NK-92 (cell line): ENCODE measurements around the gene HSPA5.
"Not testable (repeated sequence)": the region's sequence is repeated elsewhere in the genome, so short reads cannot be mapped to it uniquely, and the experiment has no call there.

Experiments used
- DNase-seq: peaks from one replicate; lab custom pipeline; 2025; ENCODE audit not compliant: unreplicated experiment; lab: John Stamatoyannopoulos, UW

Gene HSPA5

DNA sequence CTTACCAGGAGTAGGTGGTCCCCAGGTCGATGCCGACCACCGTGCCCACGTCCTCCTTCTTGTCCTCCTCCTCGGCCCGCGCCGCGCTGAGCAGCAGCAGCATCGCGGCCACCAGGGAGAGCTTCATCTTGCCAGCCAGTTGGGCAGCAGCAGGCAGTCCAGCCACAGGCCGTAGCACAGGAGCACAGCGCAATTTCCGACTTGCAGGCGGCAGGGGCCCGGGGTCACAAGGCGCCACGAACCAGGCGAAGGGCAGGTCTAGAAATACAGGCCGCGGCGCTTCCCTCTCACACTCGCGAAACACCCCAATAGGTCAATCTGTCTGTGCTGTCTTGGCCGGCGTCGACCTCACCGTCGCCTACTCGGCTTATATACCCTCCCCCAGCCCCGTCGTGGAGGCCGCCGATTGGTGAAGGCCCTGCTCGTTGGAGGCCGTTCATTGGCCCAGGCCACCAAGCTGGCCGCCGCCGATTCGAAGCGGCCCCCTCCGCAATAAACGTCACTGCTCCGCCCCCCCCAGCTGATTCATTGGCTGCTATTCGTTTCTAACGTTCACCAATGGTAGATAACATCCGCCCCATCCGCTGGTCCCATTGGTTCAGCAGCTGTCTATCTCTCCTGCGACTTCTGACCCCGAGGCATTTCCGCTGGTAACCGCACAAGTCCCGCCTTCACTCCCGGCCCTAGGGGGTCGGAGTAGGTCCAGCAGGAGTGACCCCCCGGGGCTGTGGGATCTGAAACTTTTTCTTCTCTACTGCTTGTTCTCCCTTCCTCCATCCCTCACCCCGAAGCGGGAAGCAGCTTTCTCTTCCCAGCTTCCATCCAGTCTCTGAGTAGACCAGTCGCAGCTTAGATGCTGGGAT lies at the start of gene HSPA5:
TSS of gene HSPA5 (minus strand) at position 344 of the 863 bp plus-strand sequence. CDS start at position 127, 217 bp downstream.
- DNase-seq, result peak; percentile 95

DNA sequence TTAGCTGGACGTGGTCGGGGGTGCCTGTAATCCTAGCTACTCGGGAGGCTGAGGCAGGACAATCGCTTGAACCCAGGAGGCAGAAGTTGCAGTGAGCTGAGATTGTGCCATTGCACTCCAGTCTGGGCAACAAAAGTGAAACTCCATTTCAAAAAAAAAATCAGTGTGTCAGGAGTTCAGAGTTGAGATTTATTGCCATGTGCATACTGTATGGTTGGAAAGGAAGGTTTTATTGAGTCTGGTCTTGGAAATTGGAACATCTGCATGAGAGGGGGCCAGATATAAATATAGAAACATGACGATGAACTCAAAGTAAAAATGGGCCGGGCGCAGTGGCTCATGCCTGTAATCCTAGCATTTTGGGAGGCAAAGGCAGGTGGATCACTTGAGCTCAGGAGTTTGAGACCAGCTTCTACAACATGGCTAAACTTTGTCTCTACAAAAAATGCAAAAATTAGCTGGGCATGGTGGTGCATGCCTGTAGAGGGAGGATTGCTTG lies 45.8 kb upstream of the HSPA5 start:
- not testable (repeated sequence) for DNase-seq

DNA sequence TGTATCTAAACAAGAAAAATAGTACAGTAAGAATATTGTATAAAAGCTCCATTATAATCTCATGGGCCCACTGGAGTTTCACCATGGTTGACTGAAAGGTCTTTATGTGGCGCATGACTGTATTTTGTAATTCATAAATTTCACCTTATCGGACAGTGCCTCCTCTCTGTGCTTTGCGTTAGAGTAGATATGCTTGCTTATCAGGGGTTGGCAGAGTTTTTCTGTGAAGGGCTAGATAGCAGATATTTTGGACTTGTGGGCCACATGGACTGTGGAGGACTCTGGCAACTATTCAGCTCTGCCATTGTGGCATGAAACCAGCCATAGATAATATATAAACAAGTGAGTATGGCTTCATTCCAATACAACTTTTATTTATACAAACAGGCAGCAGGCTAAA lies 43.7 kb upstream of the HSPA5 start:
- no peak for DNase-seq

DNA sequence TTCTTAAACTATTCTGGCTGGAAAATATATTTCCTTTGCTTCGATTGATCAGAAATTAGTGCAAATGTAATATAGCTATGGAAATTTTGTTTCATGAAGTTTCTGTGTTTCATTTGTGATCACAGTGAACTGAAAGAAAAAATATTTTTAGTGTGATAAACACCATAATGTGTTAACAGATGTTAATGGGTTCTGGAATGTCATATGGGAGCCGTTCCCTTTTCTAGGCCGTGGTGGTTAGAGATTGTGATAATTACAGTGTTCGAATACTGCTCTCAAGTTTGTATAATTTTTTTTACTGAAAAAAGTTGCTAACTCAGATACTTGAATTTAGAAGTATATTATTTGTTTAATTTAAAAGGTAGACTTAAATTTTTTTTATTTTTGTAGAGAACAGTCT lies 39.8 kb upstream of the HSPA5 start:
- no peak for DNase-seq

DNA sequence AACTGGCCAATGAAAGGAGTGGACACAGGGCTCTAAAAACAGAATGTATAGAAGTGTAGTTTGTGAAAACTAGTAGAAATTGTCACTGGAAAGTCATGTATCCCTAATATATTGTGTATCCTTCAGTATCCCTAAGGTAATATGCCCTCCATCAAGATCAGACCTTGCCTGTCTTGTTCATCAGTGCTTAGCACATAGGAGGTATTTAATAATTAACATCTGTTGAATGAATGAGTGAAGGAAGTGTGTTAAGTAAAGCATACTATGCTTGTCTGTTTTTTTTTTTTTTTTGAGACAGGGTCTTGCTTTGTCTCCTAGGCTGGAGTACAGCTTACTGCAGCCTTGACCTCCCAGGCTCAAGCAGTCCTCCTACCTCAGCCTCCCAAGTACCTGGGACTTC lies 36.3 kb upstream of the HSPA5 start:
- DNase-seq, result no peak

DNA sequence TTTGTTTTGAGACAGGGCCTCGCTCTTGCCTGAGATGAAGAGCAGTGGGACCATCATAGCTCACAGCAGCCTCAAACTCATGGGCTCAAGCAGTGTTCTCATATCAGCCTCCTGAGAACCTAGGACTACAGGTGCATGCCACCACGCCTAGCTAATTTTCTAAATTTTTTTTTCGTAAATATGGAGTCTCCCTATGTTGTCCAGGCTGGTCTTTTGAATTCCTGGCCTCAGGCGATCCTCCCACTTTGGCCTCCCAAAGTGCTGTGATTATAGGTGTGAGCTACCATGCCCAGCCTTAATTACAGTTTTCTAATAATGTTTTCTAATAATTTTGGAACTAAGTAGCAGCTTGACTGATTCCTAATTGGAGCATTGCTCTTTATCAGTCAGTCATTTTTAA lies 35.6 kb upstream of the HSPA5 start:
- DNase-seq, result no peak

DNA sequence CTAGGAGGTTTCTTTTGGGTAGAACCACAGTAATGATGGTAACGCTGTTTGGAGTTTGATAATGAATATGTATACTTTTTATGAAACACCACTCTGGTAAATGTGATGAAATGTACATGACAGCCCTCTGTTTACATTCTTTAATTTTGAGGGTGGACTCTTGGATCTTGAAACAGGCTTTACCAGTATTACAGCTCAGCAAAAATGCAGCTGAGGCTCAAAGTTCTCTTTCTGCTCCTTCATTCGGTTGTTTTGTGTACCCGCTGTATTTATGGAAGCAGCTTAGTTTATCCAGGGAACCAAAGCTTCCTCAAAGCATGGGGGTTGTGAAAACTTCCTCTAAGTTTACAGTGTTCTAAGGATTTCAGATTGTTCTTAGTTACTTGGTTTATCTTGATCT lies 31.6 kb upstream of the HSPA5 start:
- DNase-seq, result no peak

DNA sequence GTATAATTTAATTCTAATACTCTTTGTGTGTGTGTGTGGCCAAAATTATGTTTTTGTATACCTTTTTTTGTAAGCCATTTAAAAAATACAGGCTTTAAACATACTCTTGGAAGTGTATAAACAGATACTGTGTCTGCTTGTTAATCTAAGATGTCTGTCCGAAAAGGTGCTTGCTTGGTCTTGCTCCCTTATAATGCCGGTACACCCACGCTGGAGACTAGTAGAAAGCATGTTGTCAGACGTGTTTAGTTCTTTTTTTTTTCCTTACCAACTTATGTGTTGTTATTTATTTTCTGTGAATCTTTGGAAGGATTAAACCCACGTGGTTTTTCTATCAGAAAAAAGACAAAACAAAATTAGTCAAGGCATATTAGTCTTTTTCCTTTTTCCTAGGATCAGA lies 29.9 kb upstream of the HSPA5 start:
- DNase-seq, result no peak

DNA sequence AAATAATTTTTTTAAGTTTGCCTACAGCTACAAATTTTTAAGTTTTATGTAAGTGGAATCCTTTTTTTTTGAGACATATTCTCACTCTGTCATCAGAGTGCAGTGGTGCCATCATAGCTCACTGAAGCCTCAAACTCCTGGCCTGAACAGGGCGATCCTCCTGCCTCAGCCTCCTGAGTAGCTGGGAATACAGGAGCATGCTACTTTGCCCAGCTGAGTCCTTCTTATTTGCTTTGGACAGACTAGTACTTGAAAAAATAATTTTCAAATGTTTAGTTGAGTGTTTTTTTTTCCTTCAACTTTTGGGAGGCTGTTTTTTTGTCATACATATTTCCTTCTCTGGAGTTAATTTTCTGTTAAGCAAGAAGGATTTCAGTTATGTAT lies 27.9 kb upstream of the HSPA5 start:
- no peak for DNase-seq

DNA sequence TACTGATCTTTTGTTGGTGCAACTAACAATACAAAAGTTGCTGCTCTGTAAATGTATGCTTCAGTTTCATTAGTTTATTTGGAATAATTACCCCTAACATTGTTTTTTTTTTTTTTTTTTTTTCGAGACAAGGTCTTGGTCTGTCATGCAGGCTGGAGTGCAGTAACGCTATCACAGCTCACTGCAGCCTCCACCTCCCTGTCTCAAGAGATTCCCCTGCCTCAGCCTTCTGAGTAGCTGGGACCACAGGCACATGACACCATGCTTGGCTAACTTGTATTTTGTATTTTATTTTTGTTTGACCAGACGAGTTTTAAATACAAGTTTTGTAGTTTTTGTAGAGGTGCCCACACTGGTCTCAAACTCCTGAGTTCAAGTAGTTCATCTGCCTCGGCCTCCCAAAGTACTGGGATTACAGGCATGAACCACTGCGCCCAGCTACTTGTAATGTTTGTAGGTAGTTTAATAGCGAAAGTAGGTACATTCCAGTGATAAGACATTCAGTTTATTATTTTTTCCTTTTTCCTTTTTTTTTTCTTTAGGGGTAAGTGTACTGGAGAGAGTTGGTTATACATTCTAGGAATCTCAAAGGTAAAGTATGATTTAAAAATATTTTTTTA lies 27.4 kb upstream of the HSPA5 start:
- no peak for DNase-seq

DNA sequence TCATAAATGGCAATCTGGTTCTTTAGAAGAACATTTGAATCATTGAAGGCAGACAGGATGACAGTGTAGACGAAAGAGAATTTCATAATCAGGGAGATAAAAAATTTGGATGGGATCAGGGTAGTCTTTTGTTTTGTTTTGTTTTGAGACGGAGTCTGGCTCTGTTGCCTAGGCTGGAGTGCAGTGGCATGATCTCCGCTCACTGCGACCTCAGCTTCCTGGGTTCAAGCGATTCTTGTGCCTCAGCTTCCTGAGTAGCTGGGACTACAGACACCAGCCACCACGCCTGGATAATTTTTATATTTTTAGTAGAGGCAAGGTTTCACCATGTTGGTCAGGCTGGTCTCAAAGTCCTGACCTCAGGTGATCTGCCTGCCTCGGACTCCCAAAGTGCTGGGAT lies 22.9 kb upstream of the HSPA5 start:
- DNase-seq, result not testable (repeated sequence)

DNA sequence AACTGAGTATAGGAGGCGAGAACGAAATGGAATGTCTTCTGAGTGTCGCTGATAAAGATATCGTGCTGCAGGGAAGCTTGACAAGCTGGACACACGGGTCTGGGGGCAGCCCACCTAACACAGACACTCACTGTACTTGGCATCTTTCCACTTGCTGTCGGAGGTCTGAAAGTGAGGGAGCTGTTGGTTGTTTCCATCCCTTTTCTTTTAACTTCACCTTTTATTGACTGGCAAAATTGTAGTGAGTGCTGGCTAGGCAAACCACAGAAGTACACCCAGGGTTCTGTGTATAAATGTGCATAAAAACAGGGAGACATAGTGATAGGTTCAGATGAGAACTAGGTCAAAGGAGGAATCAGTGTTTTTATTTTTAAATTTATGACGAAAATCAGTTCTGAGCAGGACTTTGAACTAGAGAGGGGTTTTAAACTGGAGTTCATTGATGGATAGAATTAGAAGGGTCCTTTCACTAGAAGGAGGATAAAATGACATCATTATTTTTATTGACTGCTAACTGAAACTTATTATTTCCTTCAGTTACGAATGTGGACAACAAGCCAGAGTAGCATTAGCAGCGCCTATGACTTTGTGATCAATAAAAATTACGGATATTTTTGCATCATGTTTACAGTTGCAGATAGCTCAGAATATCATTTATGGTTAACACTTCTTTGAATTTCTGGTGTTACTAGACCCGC lies 21.3 kb upstream of the HSPA5 start:
- DNase-seq, result no peak

DNA sequence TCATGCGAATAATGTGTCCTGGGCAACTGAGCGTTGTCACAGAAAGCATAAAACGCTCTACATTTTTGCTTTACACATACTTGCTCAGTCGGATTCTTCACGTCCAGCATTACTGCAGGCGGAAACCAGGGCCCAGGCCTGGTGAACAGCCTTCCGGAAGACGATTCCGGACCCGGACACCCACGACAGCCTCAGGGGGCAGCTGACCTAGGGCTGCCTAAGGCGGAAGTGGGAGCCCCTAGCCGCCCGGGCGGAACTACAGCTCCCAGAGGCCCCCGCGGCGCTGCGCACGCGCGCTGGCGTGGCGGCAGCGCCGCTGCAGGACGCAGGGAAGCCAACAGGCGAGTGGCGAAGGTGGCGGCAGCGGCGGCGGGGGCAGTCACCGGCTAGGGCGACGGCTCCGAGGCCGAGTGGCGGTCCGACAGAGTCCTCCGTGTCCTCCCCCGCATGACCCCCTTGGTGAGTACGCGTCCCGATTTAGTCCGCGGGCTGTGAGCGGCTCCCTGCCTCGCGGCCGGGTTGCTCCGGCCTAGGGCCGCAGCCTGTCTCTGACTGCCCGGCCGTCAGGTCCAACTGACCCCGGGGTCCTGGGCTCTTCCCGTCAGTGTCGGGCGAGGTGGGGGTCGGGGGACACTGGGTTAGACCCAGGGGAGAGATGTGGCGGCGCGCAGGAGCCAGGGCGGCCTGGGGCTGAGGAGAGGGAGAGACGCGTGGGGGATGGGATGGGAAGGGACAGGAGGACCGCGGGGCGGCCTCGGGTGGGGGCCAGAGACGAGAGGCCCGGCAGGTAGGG lies 20.6 kb upstream of the HSPA5 start, which contains the start of gene GAPVD1:
TSS of gene GAPVD1 (plus strand) at position 326 of the 793 bp plus-strand sequence. CDS start 37,096 bp downstream, outside the sequence.
- DNase-seq, result no peak

DNA sequence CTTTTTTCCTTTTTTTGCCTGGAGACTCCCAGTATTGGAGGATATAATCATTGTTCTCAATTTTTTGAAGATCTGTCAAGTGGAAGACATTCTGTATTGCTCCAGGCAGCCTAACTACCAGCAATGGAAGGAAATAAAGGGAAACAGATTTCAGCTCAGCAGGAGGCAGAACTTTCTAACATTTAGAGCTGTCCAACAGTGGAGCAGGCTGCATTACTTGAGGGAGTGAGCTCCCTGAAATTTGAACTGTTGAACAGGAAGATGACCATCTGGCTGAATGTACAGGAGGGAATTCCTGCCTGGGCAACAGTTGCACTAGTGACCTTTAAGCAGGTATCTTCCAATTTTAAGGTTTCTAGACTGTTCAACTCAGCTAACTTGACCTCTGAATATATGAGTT lies 19.4 kb upstream of the HSPA5 start:
- no peak for DNase-seq

DNA sequence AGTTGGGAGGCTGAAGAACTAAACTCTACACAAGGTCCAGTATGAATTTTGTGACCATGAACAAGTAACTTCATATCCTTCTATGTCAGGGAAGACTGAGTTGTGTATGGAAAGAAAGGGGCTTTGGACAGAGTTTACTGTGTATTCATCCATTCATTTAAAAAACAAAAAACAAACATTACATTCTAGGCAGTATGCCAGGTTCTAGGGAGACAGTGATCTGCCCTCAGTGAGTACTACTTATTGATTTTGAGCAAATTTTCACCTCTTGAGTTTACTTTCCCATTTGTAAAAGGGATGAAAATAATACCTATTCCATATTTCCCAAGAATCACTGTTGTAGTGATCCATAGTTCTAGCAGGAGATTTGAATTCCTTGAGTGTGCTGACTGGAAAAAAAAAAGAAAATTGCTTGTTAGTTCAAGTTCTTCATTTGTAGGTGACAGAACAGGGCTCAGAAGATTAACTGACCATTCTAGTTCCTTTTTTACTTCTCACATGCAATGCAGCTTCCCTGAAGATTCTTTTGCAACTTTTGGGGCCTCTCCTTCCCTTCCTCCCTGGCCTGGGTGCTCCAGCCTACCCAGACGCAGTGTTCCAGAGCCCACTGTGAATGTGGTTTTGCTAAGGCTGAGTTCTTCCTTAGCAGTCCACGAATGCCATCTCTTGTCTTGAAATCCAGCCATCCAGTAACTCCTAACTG lies 17.8 kb upstream of the HSPA5 start:
- no peak for DNase-seq

DNA sequence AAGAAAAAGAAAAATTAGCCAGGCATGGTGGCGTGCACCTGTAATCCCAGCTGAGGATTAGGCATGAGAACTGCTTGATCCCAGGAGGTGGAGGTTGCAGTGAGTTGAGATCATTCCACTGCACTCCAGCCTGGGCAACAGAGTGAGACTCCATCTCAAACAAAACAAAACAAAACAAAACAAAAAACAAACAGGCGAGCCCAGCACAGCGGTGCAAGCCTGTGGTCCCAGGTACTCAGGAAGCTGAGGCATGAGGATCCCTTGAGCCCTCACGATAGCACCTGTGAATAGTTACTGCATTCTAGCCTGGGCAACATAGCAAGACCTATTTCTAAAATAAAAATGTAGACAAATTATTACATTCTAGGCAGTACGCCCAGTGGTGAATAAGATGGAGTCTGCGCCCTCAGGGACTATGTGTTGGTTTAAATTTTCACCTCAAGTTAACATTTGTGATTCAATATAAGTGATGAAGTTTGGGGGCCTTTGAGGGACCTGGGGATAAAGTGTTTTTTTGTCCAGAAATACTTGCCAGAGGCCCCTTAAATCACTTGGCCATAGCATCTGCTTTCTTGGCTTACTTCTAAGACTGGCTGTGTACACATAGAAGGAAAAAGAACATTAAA lies 17.1 kb upstream of the HSPA5 start:
- no peak for DNase-seq

DNA sequence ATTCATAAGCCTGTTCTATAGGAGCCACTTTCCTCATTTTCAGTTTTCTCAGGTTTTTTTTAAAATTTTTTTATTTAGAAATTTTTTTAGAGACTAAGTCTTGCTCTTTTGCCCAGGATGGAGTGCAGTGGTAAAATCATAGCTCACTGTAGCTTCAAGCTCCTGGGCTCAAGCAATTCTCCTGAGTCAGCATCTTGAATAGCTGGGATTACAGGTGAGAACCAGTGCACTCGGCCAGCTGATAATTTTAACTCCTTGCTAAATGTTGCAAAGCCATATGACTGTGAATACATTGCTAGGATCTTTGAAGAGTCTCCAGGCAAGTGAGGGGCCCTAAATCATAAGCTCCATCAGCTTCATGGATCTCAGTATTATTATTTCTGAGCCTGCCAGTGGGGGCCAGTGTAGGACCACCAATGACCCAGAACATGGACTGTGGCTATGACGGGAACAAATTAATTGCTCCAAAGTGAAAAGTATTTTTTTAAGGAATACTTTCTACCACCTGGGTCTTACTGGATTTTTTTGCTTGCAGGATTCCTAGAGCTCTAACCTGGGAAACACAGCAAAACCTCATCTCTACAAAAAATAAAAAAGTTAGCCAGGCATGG lies 14.7 kb upstream of the HSPA5 start:
- no peak for DNase-seq

DNA sequence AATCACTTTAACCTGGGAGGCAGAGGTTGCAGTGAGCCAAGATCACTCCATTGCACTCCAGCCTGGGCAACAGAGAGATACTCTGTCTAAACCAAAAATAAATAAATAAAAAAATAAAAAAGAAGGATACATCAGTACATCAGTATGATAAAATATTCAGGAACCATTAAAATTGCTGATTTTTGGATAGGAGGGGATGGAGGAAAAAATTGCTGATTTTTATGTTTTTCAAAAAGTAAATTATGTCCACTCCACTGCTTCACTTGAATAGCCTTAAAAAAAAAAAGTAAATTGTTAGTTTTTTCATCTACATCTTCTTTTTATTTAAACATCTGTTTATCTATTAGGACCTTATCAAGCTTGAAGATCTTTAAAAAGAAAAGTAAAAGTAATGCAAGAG lies 13.1 kb upstream of the HSPA5 start:
- no peak for DNase-seq

DNA sequence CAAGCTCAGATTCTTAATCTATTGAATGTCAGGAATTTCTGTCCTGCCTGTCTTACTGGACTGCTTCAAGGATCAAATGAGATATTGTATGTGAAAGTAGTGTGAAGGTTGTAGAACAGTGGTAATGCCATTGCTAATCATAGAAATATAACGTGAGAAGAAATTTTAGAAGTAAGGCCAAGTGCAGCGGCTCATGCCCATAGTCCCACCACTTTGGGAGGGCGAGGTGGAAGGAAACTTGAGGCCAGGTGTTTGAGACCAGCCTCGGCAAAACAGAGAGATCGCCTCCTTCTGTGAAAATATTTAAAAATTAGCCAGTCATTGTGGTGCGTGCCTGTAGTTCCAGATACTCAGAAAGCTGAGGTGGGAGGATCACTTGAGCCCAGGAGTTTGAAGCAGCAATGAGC lies 5.1 kb upstream of the HSPA5 start:
- DNase-seq, result no peak
